K562 (cell line): Measurements from ENCODE around the gene ZNF503. TPM values are rescaled to one million over a fixed set of nuclear protein-coding genes. Genes with fewer than 3 reads are reported as not detected.

ENCODE experiments used
- BMI1 ChIP-seq: fragments of 150-350 bp; IDR thresholded peaks from 2 replicates; pipeline ENCODE4 v1.6.1; 2014; ENCODE audit warnings: low read length
- BRD4 ChIP-seq: fragments of 200-600 bp; sonication (generic); IDR thresholded peaks from 2 replicates; pipeline ENCODE4 v1.6.1; 2017; ENCODE audit warnings: inconsistent platforms
- CAMTA2 ChIP-seq: fragments of 250-450 bp; sonication (Bioruptor Pico); conservative IDR thresholded peaks from 2 replicates; pipeline ENCODE4 v1.5.1; 2022
- CXXC5 ChIP-seq: fragments of 250-450 bp; sonication (Bioruptor Pico); IDR thresholded peaks from 2 replicates; pipeline ENCODE4 v1.8.0; 2022; ENCODE audit warnings: inconsistent platforms, mild to moderate bottlenecking, moderate library complexity
- ESRRA ChIP-seq: fragments of 450-650 bp; IDR thresholded peaks from 2 replicates; pipeline ENCODE4 v1.6.1; 2014; ENCODE audit warnings: low read depth, mild to moderate bottlenecking, moderate library complexity, borderline replicate concordance
- HIVEP1 ChIP-seq: fragments of 250-450 bp; sonication (Bioruptor Pico); IDR thresholded peaks from 2 replicates; pipeline ENCODE4 v1.4.0; 2020; ENCODE audit warnings: mild to moderate bottlenecking
- HSF4 ChIP-seq: fragments of 250-450 bp; sonication (Bioruptor Pico); IDR thresholded peaks from 2 replicates; pipeline ENCODE4 v2.1.2; 2022; ENCODE audit warnings: mild to moderate bottlenecking, moderate library complexity, borderline replicate concordance
- JUND ChIP-seq, 2 experiments: IDR thresholded peaks; 2 replicates in 1 of 2; 3 replicates in 1 of 2; pipeline ENCODE4 v1.6.1; 2011; ENCODE audit warnings: borderline replicate concordance in 2 of 2, low read depth in 2 of 2, low read length in 2 of 2, improper control_type of control experiment in 1 of 2, missing biosample characterization in 1 of 2, missing genetic modification characterization in 1 of 2, missing genetic modification reagents in 1 of 2
- MYC ChIP-seq, 2 experiments: fragments of 250-450 bp in 1 of 2; sonication (Bioruptor Pico) in 1 of 2; IDR thresholded peaks; 2 replicates each; pipeline versions ENCODE4 v1.5.1 to v1.6.1; 2012 to 2021; ENCODE audit warnings: low read depth in 2 of 2, borderline replicate concordance in 1 of 2, improper control_type of control experiment in 1 of 2, low read length in 1 of 2, mild to moderate bottlenecking in 1 of 2, moderate library complexity in 1 of 2
- NRF1 ChIP-seq, 2 experiments: fragments of 450-650 bp; IDR thresholded peaks in 1 of 2; conservative IDR thresholded peaks in 1 of 2; 2 replicates each; pipeline ENCODE4 v1.6.1; 2014; ENCODE audit warnings: mild to moderate bottlenecking in 2 of 2
- PCBP1 ChIP-seq: fragments of 200-400 bp; formaldehyde crosslinking; IDR thresholded peaks from 2 replicates; pipeline ENCODE4 v1.6.1; 2018; ENCODE audit warnings: mild to moderate bottlenecking, low read depth, low read length; ENCODE audit not compliant: poor library complexity, severe bottlenecking
- SPI1 ChIP-seq: IDR thresholded peaks from 2 replicates; pipeline ENCODE4 v1.6.1; 2011; ENCODE audit warnings: low read depth, low read length, control low read depth, borderline replicate concordance
- ZNF184 ChIP-seq: sonication (generic); formaldehyde crosslinking; IDR thresholded peaks from 2 replicates; pipeline ENCODE4 v1.5.0; 2020; ENCODE audit warnings: missing genetic modification reagents
- ZNF408 ChIP-seq: fragments of 250-450 bp; sonication (Bioruptor Pico); IDR thresholded peaks from 2 replicates; pipeline ENCODE4 v1.4.0; 2020; ENCODE audit warnings: low read depth, mild to moderate bottlenecking, moderate library complexity
- ZNF431 ChIP-seq: sonication (generic); formaldehyde crosslinking; IDR thresholded peaks from 2 replicates; pipeline ENCODE4 v1.8.0; 2022; ENCODE audit warnings: mild to moderate bottlenecking, missing genetic modification reagents
- polyA plus RNA-seq, 8 experiments: library from polyadenylated mRNA; depleted of rRNA in 4 of 8; stranded (reverse) in 5 of 8; unstranded in 3 of 8; fragments of >200 nt; fragmentation: Nextera tagmentation in 2 of 8; fragmentation: Illumina TruSeq in 1 of 8; extraction: Ambion mirVana in 2 of 8; extraction: Trizol in 1 of 8; gene quantifications; 2 replicates each; pipeline versions ENCODE4 v1.2.1 to v1.2.3, GENCODE V29; 2011 to 2014; ENCODE audit warnings: inconsistent platforms in 1 of 8, missing spikeins in 1 of 8
- total RNA-seq, 7 experiments: library from RNA; depleted of rRNA in 6 of 7; stranded (reverse); fragments of >200 nt in 6 of 7; fragmentation: Illumina TruSeq in 2 of 7; extraction: Trizol in 2 of 7; gene quantifications; 2 replicates each; pipeline versions ENCODE4 v1.2.1 to v1.2.3, GENCODE V29; 2011 to 2021; ENCODE audit warnings: low replicate concordance in 1 of 7
- TF ChIP-seq, protein P1 (sequence below), 2 experiments: fragments of 450-650 bp; formaldehyde crosslinking in 1 of 2; IDR thresholded peaks; 2 replicates each; pipeline versions ENCODE4 v1.4.0 to v1.6.1; 2014 to 2020; ENCODE audit warnings: mild to moderate bottlenecking in 2 of 2, borderline replicate concordance in 1 of 2, low read depth in 1 of 2
- TF ChIP-seq, protein P2 (sequence below): IDR thresholded peaks from 3 replicates; pipeline ENCODE4 v1.6.1; 2011; ENCODE audit warnings: borderline replicate concordance, mild to moderate bottlenecking; ENCODE audit not compliant: insufficient read length, insufficient read depth

The ZNF503 gene
- total and polyA plus RNA-seq, 9 of the 15 experiments (the other 6 are each of a cell fraction or from before 2014, with no cell fraction given), result not detected

DNA sequence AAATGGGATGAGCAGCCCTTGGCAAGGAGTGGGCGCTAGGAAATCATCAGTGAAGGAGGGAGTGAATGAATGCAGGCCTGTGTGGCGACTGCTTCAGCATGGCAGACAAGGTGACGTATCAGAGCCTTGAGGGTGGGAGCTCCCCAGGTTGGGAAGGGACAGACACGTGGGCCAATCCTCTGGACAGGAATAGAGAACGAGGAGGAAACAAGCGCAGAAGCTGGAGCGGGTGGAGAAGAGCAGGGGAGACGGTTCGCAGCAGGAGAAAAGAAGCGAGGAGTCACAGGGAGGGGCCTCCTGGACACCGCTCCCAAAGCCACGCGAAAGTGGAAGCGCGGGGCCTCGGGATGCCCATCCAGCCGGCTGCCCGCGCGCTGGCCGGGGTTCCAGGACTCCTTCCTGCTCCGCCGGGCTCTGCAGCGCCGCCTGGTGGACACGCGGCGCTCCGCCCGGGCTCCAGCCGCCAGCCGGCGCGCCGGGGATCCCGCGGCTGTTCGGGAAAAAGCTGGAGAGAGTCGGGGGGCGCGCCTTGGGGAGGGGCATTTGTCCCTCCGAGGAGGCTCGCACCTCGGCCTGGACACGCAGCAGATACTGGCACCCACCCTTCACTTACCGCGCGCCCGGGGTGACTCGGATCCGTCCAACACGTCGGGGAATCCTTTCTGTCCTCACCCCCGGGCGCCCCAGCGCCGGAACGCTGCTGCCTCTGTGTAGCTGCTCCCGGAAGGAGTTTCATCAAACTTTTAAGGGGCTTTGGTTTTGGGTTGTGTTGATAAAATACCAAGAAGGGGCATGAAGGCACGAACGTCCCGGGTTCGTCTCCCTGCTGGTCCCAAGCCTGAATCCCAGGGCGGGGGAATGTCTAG lies 6.3 kb downstream of the ZNF503 start (continued):
- TF ChIP-seq BRD4, result no peak
- TF ChIP-seq HIVEP1 (CRISPR knock-in tag), result no peak
- no peak for TF ChIP-seq SPI1
- TF ChIP-seq ESRRA, result no peak
- TF ChIP-seq, protein P1, sequence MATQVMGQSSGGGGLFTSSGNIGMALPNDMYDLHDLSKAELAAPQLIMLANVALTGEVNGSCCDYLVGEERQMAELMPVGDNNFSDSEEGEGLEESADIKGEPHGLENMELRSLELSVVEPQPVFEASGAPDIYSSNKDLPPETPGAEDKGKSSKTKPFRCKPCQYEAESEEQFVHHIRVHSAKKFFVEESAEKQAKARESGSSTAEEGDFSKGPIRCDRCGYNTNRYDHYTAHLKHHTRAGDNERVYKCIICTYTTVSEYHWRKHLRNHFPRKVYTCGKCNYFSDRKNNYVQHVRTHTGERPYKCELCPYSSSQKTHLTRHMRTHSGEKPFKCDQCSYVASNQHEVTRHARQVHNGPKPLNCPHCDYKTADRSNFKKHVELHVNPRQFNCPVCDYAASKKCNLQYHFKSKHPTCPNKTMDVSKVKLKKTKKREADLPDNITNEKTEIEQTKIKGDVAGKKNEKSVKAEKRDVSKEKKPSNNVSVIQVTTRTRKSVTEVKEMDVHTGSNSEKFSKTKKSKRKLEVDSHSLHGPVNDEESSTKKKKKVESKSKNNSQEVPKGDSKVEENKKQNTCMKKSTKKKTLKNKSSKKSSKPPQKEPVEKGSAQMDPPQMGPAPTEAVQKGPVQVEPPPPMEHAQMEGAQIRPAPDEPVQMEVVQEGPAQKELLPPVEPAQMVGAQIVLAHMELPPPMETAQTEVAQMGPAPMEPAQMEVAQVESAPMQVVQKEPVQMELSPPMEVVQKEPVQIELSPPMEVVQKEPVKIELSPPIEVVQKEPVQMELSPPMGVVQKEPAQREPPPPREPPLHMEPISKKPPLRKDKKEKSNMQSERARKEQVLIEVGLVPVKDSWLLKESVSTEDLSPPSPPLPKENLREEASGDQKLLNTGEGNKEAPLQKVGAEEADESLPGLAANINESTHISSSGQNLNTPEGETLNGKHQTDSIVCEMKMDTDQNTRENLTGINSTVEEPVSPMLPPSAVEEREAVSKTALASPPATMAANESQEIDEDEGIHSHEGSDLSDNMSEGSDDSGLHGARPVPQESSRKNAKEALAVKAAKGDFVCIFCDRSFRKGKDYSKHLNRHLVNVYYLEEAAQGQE (IDR thresholded peaks at IDR 0.05; ENCODE audit: borderline replicate concordance), result peak; percentile 44; the same call in 1 of the 2 replicates
- TF ChIP-seq, protein P1 (CRISPR knock-in tag; IDR thresholded peaks at IDR 0.05; ENCODE audit: low read depth), result no peak
- TF ChIP-seq BMI1, result no peak
- TF ChIP-seq MYC (IDR thresholded peaks at IDR 0.05; ENCODE audit: low read depth, low read length), result no peak
- TF ChIP-seq MYC (CRISPR knock-in tag; IDR thresholded peaks at IDR 0.05; ENCODE audit: borderline replicate concordance, low read depth), result no peak
- TF ChIP-seq ZNF431, result no peak
- TF ChIP-seq NRF1 (conservative IDR thresholded peaks at IDR 0.05 in 1 of 2, IDR thresholded peaks at IDR 0.05 in 1 of 2), result 0 out of 4 replicates have a peak, but pooled peaks of 1 of the 2 experiments have one; percentile 8
- TF ChIP-seq JUND (IDR thresholded peaks at IDR 0.05; ENCODE audit: borderline replicate concordance, low read depth, low read length), result 0 out of 2 replicates have a peak, but pooled peaks have one; percentile 17
- TF ChIP-seq JUND (tag; IDR thresholded peaks at IDR 0.05; ENCODE audit: borderline replicate concordance, low read depth, low read length), result no peak
- no peak for TF ChIP-seq CAMTA2
- TF ChIP-seq PCBP1, result peak; percentile 11
- no peak for TF ChIP-seq ZNF184 (CRISPR knock-in tag)
- no peak for TF ChIP-seq HSF4 (CRISPR knock-in tag)
- 0 out of 2 replicates have a peak, but pooled peaks have one; percentile 25 for TF ChIP-seq CXXC5 (CRISPR knock-in tag)
- TF ChIP-seq ZNF408 (CRISPR knock-in tag), result no peak
- TF ChIP-seq, protein P2, sequence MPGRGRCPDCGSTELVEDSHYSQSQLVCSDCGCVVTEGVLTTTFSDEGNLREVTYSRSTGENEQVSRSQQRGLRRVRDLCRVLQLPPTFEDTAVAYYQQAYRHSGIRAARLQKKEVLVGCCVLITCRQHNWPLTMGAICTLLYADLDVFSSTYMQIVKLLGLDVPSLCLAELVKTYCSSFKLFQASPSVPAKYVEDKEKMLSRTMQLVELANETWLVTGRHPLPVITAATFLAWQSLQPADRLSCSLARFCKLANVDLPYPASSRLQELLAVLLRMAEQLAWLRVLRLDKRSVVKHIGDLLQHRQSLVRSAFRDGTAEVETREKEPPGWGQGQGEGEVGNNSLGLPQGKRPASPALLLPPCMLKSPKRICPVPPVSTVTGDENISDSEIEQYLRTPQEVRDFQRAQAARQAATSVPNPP, result no peak
